Fibroblast of lung (primary cell): ENCODE results near the gene WDR27.

Source experiments
- CTCF ChIP-seq, 2 donors: IDR thresholded peaks in 1 of 2; conservative IDR thresholded peaks in 1 of 2; 1 replicate in 1 of 2; 2 replicates in 1 of 2; pipeline ENCODE4 v1.5.1; 2011 to 2012; ENCODE audit warnings: low read length in 2 of 2, control low read depth in 1 of 2, inconsistent platforms in 1 of 2, low read depth in 1 of 2, mild to moderate bottlenecking in 1 of 2
- EZH2 ChIP-seq: IDR thresholded peaks from 2 replicates; pipeline ENCODE4 v1.5.1; 2012; ENCODE audit warnings: low read length, control low read depth, mild to moderate bottlenecking; ENCODE audit errors: missing control alignments

DNA sequence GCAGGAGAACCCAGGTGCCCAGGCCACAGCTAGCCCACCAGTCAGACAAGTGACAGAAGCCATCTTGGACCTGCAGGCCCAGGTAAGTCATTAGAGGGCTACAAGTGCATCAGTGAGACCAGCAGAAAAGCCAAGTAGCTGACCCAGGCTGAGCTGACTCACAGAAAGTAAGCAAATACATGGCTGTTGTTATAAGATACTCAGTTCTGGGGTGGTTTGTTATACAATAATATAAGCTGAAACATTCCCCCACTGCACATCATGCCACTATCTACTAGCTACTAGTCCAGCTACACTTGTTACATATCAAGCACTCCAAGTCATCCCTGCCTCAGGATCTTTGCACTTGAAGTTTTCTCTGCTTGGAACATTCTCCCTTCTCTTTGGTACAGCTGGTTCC is 39.5 kb upstream of the WDR27 start:
- TF ChIP-seq EZH2 (no peak), CTCF (conservative IDR thresholded peaks at IDR 0.05 in 1 of 2, IDR thresholded peaks at IDR 0.05 in 1 of 2; ENCODE audit: low read depth in 1 of 2, low read length in 2 of 2) (no peak)
